GM23248 (cell line): ENCODE measurements around the gene TULP4.

Source experiments
- EZH2 ChIP-seq: fragments of 200-600 bp; sonication (generic); IDR thresholded peaks from 2 replicates; pipeline ENCODE4 v1.6.1; 2018; ENCODE audit warnings: antibody characterized with exemption, mild to moderate bottlenecking; ENCODE audit not compliant: insufficient read depth, poor library complexity, severe bottlenecking
- EZH2phosphoT487 ChIP-seq: fragments of 200-600 bp; sonication (generic); IDR thresholded peaks from 2 replicates; pipeline ENCODE4 v1.6.1; 2018; ENCODE audit warnings: antibody characterized with exemption, moderate library complexity, mild to moderate bottlenecking, low read depth; ENCODE audit not compliant: insufficient read depth

- TF ChIP-seq EZH2 (no peak), EZH2phosphoT487 (no peak)
Observed at GRCh38 chr6:158500016-158500735, 187.9 kb downstream of the TULP4 start.
